ENCODE measurements around the gene TUBGCP5. TPM values are rescaled to one million over a fixed set of nuclear protein-coding genes. Genes with fewer than 3 reads are reported as not detected.

TUBGCP5 gene
- total and polyA plus RNA-seq, 2 donors (not counting 1 experiment from before 2014, with no cell fraction given): 11.0 to 23.1 TPM

DNA sequence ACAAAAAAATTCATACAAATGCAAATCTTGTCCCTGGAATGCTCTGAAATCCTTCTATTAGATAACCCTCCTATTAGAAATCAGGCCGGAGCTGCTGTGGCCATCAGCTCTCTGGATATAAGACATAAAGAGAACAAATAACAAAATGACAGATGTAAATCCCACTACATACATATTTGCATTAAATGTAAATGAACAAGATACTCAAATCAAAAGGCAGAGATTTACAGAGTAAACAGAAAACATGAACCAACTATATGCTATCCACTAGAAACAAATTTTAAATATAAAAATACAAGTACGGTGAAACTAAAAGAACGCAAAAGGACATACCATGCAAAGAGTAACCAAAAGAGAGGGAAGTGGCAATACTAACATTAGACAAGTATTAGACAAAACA lies 69.9 kb downstream of the TUBGCP5 start:
- Histone ChIP-seq H3K9me3 (ENCODE audit: control extremely low read depth in 1 of 3, control insufficient read depth in 2 of 3, insufficient read depth in 1 of 3, low read length in 2 of 3) (peaks cover 0 to 5% (median 4%) of the 10 kb centered on the region in 3 donors), H3K9ac (ENCODE audit: low read length) (no peak overlapping the region), H3K4me2 (replicated peaks; ENCODE audit: low read depth, low read length, poor library complexity, severe bottlenecking) (no peak overlapping the region), H3K4me1 (ENCODE audit: control insufficient read depth in 2 of 2, insufficient read depth in 2 of 2, low read length in 2 of 2) (no peaks in the 10 kb centered on the region), H3K36me3 (replicated peaks in 1 of 2; ENCODE audit: control extremely low read depth in 1 of 2, control insufficient read depth in 1 of 2, extremely low read depth in 1 of 2, insufficient read depth in 2 of 2, low read length in 1 of 2) (no peaks in the 10 kb centered on the region), H3K27ac (ENCODE audit: low read length in 2 of 2) (no peak overlapping the region), H3K27me3 (replicated peaks in 1 of 4; ENCODE audit: control extremely low read depth in 1 of 4, control insufficient read depth in 3 of 4, insufficient read depth in 4 of 4, low read length in 3 of 4) (no peaks in the 10 kb centered on the region), H3K4me3 (ENCODE audit: control extremely low read depth in 1 of 5, extremely low read depth in 1 of 5, insufficient read depth in 1 of 5, low read depth in 2 of 5, low read length in 4 of 5) (no peak overlapping the region), H4K20me1 (ENCODE audit: control insufficient read depth, insufficient read depth, low read length, poor library complexity, severe bottlenecking) (no peaks in the 10 kb centered on the region), H3K79me2 (ENCODE audit: control insufficient read depth, insufficient read depth, low read length) (no peaks in the 10 kb centered on the region), H2AFZ (ENCODE audit: insufficient read depth, low read depth, low read length, poor library complexity, severe bottlenecking) (no peak overlapping the region)
- H3K4me1 Mint-ChIP-seq: peaks cover 6% of the 10 kb centered on the region
- ChIA-PET POLR2A (no interaction called here), CTCF (no interaction called here)
- H3K9me3 Mint-ChIP-seq (ENCODE audit: insufficient read depth): peaks cover 1% of the 10 kb centered on the region
- intact Hi-C loops (cut with micrococcal nuclease): no loop called here
- no peak overlapping the region for H3K27ac Mint-ChIP-seq
- DNase-seq: no peak
- WGBS (ENCODE audit: insufficient coverage): no CpG with 5 or more reads among the region's 3 CpGs
- H3K4me3 Mint-ChIP-seq: no peak overlapping the region
- ATAC-seq (ENCODE audit: low read depth): no peak
- TF ChIP-seq EZH2 (IDR thresholded peaks at IDR 0.05; ENCODE audit: borderline replicate concordance, insufficient read depth, low read depth, low read length, poor library complexity, severe bottlenecking): no peak
- TF ChIP-seq, protein P1, sequence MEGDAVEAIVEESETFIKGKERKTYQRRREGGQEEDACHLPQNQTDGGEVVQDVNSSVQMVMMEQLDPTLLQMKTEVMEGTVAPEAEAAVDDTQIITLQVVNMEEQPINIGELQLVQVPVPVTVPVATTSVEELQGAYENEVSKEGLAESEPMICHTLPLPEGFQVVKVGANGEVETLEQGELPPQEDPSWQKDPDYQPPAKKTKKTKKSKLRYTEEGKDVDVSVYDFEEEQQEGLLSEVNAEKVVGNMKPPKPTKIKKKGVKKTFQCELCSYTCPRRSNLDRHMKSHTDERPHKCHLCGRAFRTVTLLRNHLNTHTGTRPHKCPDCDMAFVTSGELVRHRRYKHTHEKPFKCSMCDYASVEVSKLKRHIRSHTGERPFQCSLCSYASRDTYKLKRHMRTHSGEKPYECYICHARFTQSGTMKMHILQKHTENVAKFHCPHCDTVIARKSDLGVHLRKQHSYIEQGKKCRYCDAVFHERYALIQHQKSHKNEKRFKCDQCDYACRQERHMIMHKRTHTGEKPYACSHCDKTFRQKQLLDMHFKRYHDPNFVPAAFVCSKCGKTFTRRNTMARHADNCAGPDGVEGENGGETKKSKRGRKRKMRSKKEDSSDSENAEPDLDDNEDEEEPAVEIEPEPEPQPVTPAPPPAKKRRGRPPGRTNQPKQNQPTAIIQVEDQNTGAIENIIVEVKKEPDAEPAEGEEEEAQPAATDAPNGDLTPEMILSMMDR (IDR thresholded peaks at IDR 0.05): no peak
- no peaks in the 10 kb centered on the region for H3K27me3 Mint-ChIP-seq

DNA sequence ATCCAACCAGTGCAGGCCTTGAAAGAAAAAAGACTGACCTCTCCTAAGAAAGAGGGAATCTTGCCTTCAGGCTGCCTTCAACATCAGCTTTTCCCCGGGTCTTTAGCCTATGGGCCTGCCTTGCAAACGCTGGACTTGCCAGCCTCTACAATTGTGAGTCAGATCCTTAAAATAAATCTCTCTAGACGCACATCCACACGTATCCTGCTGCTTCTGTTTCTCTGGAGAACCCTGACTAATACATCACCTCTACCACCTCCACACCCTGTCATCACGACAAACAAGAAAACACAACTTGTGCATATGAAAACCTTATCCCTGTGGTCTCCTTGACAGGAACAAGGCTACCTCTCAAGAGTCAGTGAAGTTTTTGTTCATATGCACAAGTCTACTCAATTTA lies 71.0 kb downstream of the TUBGCP5 start:
- Histone ChIP-seq H3K27me3 (replicated peaks in 1 of 4; ENCODE audit: control extremely low read depth in 1 of 4, control insufficient read depth in 3 of 4, insufficient read depth in 4 of 4, low read length in 3 of 4) (no peaks in the 10 kb centered on the region), H3K4me2 (replicated peaks; ENCODE audit: low read depth, low read length, poor library complexity, severe bottlenecking) (no peak overlapping the region), H3K9me3 (ENCODE audit: control extremely low read depth in 1 of 3, control insufficient read depth in 2 of 3, insufficient read depth in 1 of 3, low read length in 2 of 3) (peaks cover 0 to 5% (median 4%) of the 10 kb centered on the region in 3 donors), H4K20me1 (ENCODE audit: control insufficient read depth, insufficient read depth, low read length, poor library complexity, severe bottlenecking) (no peaks in the 10 kb centered on the region), H3K4me1 (ENCODE audit: control insufficient read depth in 2 of 2, insufficient read depth in 2 of 2, low read length in 2 of 2) (no peaks in the 10 kb centered on the region), H3K27ac (ENCODE audit: low read length in 2 of 2) (no peak overlapping the region), H2AFZ (ENCODE audit: insufficient read depth, low read depth, low read length, poor library complexity, severe bottlenecking) (no peak overlapping the region), H3K4me3 (ENCODE audit: control extremely low read depth in 1 of 5, extremely low read depth in 1 of 5, insufficient read depth in 1 of 5, low read depth in 2 of 5, low read length in 4 of 5) (no peak overlapping the region), H3K79me2 (ENCODE audit: control insufficient read depth, insufficient read depth, low read length) (no peaks in the 10 kb centered on the region), H3K36me3 (replicated peaks in 1 of 2; ENCODE audit: control extremely low read depth in 1 of 2, control insufficient read depth in 1 of 2, extremely low read depth in 1 of 2, insufficient read depth in 2 of 2, low read length in 1 of 2) (no peaks in the 10 kb centered on the region), H3K9ac (ENCODE audit: low read length) (no peak overlapping the region)
- 73% methylated on average over 5 of the region's 5 CpGs for WGBS (ENCODE audit: insufficient coverage)
- Mint-ChIP-seq H3K27ac (no peak overlapping the region), H3K9me3 (ENCODE audit: insufficient read depth) (peaks cover 1% of the 10 kb centered on the region), H3K27me3 (peaks cover 7% of the 10 kb centered on the region), H3K4me1 (peaks cover 2% of the 10 kb centered on the region), H3K4me3 (no peak overlapping the region)
- POLR2A ChIA-PET: no interaction called here
- TF ChIP-seq EZH2 (IDR thresholded peaks at IDR 0.05; ENCODE audit: borderline replicate concordance, insufficient read depth, low read depth, low read length, poor library complexity, severe bottlenecking): no peak
- TF ChIP-seq, protein P1 (IDR thresholded peaks at IDR 0.05): no peak
- CTCF ChIA-PET: no interaction called here
- intact Hi-C loops (cut with micrococcal nuclease): no loop called here
- ATAC-seq (ENCODE audit: low read depth) (no peak), DNase-seq (no peak)

Measured in B cell (primary cell).